Measurements from ENCODE around the gene NFYC.

The NFYC gene

DNA sequence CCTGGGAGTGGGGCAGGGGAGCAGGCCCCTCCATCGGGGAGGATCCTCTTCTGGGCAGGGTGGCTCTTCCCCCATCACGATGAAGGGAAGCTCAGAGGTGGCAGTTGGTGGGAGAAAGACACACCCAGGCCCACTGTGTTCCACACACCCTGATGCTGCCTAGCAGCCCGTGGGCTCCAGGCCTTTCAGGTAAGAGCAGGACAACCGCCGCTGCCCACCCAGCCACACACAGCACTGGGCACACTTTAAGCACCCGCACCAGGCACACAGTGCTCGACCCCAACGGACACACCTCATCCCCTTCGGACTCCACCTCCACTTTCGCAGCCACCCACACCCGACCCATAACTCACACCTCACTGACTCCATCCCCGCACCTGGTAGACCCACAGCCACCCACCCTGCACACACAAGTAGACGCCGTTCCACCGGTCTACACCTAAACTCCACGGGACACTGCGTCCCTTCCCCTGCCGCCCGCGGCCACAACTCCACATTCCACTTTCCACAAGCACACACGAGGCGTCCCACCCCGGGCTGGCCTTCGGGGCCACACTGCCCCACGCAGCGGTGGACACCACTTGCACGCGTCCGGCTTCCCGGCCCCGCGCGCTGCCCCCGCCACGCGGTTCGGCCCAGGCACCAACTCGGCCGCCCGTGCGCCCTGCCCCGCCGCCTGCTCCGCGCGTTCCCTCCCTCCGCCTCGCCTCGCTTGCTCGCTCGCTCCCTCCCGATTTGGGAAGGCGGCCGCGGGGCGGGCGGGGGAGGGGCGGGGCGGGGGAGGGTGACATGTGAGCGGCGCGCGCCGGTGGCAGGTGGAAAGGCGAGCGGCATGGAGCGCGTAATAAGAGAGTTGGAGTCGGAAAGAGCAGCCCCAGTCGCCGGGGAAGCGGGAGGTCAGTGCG is 91.7 kb downstream of the NFYC start, which contains the start of gene KCNQ4 (continued):
- TF ChIP-seq, protein P1, sequence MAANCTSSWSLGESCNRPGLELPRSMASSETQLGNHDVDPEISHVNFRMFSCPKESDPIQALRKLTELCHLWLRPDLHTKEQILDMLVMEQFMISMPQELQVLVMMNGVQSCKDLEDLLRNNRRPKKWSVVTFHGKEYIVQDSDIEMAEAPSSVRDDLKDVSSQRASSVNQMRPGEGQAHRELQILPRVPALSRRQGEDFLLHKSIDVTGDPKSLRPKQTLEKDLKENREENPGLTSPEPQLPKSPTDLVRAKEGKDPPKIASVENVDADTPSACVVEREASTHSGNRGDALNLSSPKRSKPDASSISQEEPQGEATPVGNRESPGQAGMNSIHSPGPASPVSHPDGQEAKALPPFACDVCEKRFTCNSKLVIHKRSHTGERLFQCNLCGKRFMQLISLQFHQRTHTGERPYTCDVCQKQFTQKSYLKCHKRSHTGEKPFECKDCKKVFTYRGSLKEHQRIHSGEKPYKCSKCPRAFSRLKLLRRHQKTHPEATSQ (tag by site-specific recombination; IDR thresholded peaks at IDR 0.05): peak; percentile 79; the same call in 1 of the 2 replicates
- TF ChIP-seq, protein P2, sequence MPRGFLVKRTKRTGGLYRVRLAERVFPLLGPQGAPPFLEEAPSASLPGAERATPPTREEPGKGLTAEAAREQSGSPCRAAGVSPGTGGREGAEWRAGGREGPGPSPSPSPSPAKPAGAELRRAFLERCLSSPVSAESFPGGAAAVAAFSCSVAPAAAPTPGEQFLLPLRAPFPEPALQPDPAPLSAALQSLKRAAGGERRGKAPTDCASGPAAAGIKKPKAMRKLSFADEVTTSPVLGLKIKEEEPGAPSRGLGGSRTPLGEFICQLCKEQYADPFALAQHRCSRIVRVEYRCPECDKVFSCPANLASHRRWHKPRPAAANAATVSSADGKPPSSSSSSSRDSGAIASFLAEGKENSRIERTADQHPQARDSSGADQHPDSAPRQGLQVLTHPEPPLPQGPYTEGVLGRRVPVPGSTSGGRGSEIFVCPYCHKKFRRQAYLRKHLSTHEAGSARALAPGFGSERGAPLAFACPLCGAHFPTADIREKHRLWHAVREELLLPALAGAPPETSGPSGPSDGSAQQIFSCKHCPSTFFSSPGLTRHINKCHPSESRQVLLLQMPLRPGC (tag by site-specific recombination; IDR thresholded peaks at IDR 0.05): no peak; the same call in 1 of the 2 replicates
- TF ChIP-seq ZNF112 (tag by site-specific recombination; IDR thresholded peaks at IDR 0.05) (no peak), REPIN1 (tag by site-specific recombination; IDR thresholded peaks at IDR 0.05; ENCODE audit: low read depth) (no peak), ZNF660 (tag by site-specific recombination; IDR thresholded peaks at IDR 0.05) (no peak), ZNF776 (tag by site-specific recombination; IDR thresholded peaks at IDR 0.05; ENCODE audit: borderline replicate concordance) (no peak), GLI4 (tag by site-specific recombination; IDR thresholded peaks at IDR 0.05) (peak; percentile 22; the same call in 1 of the 2 replicates), ZNF571 (tag by site-specific recombination; IDR thresholded peaks at IDR 0.05) (no peak), ZNF561 (tag by site-specific recombination; IDR thresholded peaks at IDR 0.05; ENCODE audit: borderline replicate concordance) (peak; percentile 61; the same call in 1 of the 2 replicates), ZNF747 (tag by site-specific recombination; IDR thresholded peaks at IDR 0.05) (no peak), ZNF76 (tag by site-specific recombination; IDR thresholded peaks at IDR 0.05; ENCODE audit: borderline replicate concordance, low read depth) (peak; percentile 35; the same call in 1 of the 2 replicates), ZBTB8A (tag by site-specific recombination; IDR thresholded peaks at IDR 0.05) (peak; percentile 76), BCL11A (tag by site-specific recombination; IDR thresholded peaks at IDR 0.05; ENCODE audit: low read depth) (0 out of 2 replicates have a peak, but pooled peaks have one; percentile 73), ZNF548 (tag by site-specific recombination; IDR thresholded peaks at IDR 0.05) (no peak), SP2 (tag by site-specific recombination; IDR thresholded peaks at IDR 0.05) (peak; percentile 25), WT1 (tag by site-specific recombination; IDR thresholded peaks at IDR 0.05) (no peak)
- TF ChIP-seq, protein P3, sequence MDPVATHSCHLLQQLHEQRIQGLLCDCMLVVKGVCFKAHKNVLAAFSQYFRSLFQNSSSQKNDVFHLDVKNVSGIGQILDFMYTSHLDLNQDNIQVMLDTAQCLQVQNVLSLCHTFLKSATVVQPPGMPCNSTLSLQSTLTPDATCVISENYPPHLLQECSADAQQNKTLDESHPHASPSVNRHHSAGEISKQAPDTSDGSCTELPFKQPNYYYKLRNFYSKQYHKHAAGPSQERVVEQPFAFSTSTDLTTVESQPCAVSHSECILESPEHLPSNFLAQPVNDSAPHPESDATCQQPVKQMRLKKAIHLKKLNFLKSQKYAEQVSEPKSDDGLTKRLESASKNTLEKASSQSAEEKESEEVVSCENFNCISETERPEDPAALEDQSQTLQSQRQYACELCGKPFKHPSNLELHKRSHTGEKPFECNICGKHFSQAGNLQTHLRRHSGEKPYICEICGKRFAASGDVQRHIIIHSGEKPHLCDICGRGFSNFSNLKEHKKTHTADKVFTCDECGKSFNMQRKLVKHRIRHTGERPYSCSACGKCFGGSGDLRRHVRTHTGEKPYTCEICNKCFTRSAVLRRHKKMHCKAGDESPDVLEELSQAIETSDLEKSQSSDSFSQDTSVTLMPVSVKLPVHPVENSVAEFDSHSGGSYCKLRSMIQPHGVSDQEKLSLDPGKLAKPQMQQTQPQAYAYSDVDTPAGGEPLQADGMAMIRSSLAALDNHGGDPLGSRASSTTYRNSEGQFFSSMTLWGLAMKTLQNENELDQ (tag by site-specific recombination; IDR thresholded peaks at IDR 0.05; ENCODE audit: low read depth): no peak
- TF ChIP-seq, protein P4, sequence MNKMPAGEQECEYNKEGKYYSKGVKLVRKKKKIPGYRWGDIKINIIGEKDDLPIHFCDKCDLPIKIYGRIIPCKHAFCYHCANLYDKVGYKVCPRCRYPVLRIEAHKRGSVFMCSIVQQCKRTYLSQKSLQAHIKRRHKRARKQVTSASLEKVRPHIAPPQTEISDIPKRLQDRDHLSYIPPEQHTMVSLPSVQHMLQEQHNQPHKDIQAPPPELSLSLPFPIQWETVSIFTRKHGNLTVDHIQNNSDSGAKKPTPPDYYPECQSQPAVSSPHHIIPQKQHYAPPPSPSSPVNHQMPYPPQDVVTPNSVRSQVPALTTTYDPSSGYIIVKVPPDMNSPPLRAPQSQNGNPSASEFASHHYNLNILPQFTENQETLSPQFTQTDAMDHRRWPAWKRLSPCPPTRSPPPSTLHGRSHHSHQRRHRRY (tag by site-specific recombination; IDR thresholded peaks at IDR 0.05): peak; percentile 59; the same call in 1 of the 2 replicates
- TF ChIP-seq, protein P5, sequence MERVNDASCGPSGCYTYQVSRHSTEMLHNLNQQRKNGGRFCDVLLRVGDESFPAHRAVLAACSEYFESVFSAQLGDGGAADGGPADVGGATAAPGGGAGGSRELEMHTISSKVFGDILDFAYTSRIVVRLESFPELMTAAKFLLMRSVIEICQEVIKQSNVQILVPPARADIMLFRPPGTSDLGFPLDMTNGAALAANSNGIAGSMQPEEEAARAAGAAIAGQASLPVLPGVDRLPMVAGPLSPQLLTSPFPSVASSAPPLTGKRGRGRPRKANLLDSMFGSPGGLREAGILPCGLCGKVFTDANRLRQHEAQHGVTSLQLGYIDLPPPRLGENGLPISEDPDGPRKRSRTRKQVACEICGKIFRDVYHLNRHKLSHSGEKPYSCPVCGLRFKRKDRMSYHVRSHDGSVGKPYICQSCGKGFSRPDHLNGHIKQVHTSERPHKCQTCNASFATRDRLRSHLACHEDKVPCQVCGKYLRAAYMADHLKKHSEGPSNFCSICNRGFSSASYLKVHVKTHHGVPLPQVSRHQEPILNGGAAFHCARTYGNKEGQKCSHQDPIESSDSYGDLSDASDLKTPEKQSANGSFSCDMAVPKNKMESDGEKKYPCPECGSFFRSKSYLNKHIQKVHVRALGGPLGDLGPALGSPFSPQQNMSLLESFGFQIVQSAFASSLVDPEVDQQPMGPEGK (tag by site-specific recombination; IDR thresholded peaks at IDR 0.05): peak; percentile 63
- TF ChIP-seq, protein P6, sequence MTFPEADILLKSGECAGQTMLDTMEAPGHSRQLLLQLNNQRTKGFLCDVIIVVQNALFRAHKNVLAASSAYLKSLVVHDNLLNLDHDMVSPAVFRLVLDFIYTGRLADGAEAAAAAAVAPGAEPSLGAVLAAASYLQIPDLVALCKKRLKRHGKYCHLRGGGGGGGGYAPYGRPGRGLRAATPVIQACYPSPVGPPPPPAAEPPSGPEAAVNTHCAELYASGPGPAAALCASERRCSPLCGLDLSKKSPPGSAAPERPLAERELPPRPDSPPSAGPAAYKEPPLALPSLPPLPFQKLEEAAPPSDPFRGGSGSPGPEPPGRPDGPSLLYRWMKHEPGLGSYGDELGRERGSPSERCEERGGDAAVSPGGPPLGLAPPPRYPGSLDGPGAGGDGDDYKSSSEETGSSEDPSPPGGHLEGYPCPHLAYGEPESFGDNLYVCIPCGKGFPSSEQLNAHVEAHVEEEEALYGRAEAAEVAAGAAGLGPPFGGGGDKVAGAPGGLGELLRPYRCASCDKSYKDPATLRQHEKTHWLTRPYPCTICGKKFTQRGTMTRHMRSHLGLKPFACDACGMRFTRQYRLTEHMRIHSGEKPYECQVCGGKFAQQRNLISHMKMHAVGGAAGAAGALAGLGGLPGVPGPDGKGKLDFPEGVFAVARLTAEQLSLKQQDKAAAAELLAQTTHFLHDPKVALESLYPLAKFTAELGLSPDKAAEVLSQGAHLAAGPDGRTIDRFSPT (tag by site-specific recombination; IDR thresholded peaks at IDR 0.05): peak; percentile 49; the same call in 1 of the 2 replicates
- TF ChIP-seq, protein P7, sequence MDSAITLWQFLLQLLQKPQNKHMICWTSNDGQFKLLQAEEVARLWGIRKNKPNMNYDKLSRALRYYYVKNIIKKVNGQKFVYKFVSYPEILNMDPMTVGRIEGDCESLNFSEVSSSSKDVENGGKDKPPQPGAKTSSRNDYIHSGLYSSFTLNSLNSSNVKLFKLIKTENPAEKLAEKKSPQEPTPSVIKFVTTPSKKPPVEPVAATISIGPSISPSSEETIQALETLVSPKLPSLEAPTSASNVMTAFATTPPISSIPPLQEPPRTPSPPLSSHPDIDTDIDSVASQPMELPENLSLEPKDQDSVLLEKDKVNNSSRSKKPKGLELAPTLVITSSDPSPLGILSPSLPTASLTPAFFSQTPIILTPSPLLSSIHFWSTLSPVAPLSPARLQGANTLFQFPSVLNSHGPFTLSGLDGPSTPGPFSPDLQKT (IDR thresholded peaks at IDR 0.05; ENCODE audit: borderline replicate concordance, low read depth, low read length): no peak

Data from HEK293 (cell line).